WI38 (cell line): Measurements from ENCODE around the gene CHMP1A.

Source experiments
- H3K4me3 ChIP-seq: 2 replicates; pipeline ENCODE4 v1.5.1; 2011; ENCODE audit warnings: low read depth, mild to moderate bottlenecking, control low read depth, low read length
- TF ChIP-seq, protein P1 (sequence below): IDR thresholded peaks from 2 replicates; pipeline ENCODE4 v1.5.1; 2012; ENCODE audit warnings: low read depth, mild to moderate bottlenecking, control low read depth, low read length

CHMP1A gene

DNA sequence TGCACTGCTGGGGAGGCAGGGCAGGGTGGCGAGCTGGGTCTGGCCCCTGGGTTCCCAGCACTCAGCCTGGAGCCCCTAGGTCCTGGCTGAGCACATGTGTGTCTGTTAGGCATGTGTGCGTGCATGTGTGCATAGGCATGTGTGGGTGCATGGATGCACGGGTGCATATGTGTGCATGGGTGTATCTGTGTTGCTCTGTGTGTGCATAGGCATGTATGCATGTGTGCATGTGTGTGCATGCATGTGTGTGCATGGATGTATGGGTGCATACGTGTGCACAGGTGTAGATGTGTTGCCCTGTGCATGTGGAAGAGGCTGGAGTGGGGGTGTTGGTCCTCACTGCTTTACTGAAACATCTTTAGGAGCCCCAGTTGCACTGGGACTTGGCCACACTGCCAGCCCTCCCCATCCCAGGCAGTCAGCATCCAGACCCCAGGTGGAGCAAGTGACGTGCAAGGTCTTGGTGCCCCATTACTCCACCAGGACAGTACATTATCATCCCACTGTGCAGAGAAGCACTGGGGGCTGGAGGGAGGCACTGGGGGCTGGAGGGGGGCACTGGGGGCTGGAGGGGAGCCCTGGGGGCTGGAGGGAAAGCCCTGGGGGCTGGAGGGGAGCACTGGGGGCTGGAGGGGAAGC lies 54.4 kb downstream of the CHMP1A start:
- no peak overlapping the region for H3K4me3 ChIP-seq

DNA sequence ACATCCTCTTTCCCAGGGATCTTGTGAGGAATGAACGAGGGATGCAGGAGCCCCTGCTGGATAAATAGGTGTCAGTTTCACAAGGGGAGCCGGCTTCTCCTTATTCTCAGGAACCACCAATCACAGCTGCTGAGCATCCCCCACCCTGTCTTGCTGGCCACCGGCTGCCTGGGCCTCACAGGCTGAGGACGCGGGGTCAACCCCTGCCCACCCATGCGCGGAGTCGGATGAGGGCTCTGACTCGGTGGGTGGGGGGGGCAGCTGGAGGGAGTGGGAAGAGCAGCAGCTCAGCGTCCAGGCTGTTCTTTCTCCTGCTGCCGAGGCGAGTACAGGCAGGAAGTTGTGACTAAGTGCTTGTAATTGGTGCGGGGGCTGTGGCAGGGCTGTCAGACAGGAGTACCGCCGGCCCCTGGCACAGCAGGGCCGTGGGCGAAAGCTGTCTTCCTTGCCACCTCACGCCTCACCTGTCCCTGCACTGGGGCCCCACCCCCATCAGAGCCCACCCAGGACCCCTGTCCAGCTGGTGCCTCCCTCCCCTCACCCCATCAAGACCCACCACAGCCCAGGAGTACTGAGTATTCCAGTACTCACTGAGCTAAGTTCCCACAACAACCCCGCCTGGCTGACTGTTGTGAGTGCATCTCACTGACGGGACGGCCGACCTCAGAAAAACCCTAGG lies 55.1 kb downstream of the CHMP1A start:
- no peak overlapping the region for H3K4me3 ChIP-seq
- TF ChIP-seq, protein P1, sequence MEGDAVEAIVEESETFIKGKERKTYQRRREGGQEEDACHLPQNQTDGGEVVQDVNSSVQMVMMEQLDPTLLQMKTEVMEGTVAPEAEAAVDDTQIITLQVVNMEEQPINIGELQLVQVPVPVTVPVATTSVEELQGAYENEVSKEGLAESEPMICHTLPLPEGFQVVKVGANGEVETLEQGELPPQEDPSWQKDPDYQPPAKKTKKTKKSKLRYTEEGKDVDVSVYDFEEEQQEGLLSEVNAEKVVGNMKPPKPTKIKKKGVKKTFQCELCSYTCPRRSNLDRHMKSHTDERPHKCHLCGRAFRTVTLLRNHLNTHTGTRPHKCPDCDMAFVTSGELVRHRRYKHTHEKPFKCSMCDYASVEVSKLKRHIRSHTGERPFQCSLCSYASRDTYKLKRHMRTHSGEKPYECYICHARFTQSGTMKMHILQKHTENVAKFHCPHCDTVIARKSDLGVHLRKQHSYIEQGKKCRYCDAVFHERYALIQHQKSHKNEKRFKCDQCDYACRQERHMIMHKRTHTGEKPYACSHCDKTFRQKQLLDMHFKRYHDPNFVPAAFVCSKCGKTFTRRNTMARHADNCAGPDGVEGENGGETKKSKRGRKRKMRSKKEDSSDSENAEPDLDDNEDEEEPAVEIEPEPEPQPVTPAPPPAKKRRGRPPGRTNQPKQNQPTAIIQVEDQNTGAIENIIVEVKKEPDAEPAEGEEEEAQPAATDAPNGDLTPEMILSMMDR: no peak

More for the DNA sequence above, 54.4 kb downstream of the CHMP1A start:
- TF ChIP-seq, protein P1: no peak

DNA sequence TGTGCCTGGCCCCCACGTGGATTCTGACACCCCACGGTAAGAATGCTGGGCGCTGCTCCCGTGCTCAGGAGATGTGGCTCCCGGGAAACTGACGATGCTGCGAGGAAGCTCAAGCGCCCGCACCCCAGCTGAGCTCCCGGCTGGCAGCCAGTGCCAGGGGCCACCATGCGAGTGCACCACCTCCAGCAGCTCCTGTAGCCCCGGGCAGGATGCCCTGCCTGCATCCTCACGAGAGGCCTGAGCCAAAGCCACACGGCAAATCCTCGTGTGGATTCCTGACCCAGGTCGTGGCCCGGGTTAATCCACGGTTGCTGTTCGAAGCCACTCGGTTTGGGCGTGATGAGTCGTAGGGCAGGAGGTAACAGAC lies 55.6 kb downstream of the CHMP1A start:
- TF ChIP-seq, protein P1: no peak
- no peak overlapping the region for H3K4me3 ChIP-seq

DNA sequence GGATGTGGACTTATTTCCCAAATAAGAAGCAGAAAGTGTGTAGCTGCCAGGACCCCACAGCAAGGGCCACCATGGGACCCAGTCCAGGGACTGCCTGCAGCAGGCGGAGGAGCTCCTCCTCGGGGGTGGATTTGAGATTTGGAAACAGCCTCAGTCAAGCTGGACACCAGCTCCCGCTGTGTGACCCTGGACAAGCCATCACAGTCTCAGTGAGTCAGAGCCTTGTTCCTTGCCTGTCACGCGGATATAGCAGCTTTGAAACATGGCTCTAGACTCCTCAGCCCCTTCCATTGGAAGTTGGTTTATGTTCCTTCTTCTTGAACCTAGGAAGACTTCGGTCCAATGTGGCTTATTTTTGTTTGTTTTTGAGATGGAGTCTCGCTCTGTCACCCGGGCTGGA lies 56.6 kb downstream of the CHMP1A start:
- TF ChIP-seq, protein P1: no peak
- no peak overlapping the region for H3K4me3 ChIP-seq

DNA sequence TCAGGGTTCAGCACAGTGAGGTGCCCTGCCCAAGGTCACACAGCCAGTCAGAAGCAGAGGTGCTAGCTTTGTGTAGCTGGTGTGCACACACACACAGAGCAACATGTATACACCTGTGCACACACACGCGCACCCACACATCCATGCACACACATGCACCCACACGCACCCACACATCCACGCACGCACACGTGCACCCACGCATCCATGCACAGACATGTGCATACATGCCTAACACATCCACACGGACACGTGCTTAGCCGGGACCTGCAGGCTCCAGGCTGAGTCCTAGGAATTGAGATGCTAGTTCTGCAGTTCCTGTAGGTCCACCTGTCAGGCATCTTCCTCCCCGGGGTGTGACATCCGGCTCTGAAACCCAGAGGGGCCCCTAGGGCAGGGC lies 57.1 kb downstream of the CHMP1A start:
- H3K4me3 ChIP-seq: no peak overlapping the region
- TF ChIP-seq, protein P1: no peak

DNA sequence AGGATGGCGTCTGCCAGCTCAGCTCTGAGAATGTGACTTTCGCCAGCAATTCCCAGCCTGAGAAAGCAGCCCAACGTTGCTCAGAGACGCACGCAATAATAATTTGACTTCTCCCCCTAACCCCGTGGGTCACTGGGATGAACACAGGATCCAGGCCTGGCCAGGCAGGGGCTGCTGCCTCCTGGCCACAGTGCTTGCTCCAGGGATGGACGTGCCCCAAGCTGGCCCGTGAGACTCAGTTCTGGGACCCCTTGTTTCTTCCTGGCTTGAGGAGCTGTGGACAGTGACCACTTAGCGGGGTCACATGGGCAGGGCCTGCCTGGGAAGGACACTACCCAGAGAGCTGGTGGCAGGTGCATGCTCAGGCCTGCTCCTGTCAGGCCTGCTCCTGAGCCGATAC lies 57.6 kb downstream of the CHMP1A start:
- no peak overlapping the region for H3K4me3 ChIP-seq
- TF ChIP-seq, protein P1: no peak

DNA sequence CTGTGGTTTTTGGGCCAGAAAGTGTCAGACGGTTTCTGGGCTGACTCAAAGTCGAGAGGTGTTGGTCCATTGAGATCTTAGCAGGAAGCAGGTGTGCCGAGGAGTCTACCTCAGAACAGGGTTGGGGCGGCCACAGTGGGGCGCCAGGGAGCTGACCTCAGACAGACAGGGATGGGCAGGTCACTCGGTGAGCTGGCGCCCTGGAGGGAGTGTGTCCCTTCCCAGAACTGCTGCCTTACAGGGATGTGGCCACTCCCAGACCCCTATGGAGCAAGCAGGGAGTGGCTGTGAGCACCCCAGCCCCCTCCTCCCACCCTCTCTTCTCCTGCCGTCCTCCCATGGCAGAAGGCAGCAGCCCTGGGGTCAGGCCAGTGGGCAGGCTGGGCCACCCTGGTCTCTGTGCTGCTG lies 58.1 kb downstream of the CHMP1A start:
- TF ChIP-seq, protein P1: peak; percentile 27; the same call in 1 of the 2 replicates
- no peak overlapping the region for H3K4me3 ChIP-seq
